ENCODE data around the gene TSPO2. TPM values are rescaled to one million over a fixed set of nuclear protein-coding genes. Genes with fewer than 3 reads are reported as not detected.

TSPO2 gene
- total and polyA plus RNA-seq, 2 of the 13 experiments (the other 11 are each of a cell fraction or from before 2014, with no cell fraction given): 0.55 TPM; not detected in 1

- TF ChIP-seq ZNF788 (CRISPR knock-in tag; IDR thresholded peaks at IDR 0.05; ENCODE audit: borderline replicate concordance): peak; percentile 54; the same call in 1 of the 2 replicates
- TF ChIP-seq, protein P1, sequence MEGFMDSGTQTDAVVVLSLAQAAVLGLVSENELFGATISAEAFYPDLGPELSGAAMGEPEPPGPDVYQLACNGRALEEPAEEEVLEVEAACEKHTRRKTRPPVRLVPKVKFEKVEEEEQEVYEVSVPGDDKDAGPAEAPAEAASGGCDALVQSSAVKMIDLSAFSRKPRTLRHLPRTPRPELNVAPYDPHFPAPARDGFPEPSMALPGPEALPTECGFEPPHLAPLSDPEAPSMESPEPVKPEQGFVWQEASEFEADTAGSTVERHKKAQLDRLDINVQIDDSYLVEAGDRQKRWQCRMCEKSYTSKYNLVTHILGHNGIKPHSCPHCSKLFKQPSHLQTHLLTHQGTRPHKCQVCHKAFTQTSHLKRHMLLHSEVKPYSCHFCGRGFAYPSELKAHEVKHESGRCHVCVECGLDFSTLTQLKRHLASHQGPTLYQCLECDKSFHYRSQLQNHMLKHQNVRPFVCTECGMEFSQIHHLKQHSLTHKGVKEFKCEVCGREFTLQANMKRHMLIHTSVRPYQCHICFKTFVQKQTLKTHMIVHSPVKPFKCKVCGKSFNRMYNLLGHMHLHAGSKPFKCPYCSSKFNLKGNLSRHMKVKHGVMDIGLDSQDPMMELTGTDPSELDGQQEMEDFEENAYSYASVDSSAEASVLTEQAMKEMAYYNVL (CRISPR knock-in tag; IDR thresholded peaks at IDR 0.05; ENCODE audit: borderline replicate concordance): 0 out of 2 replicates have a peak, but pooled peaks have one; percentile 37
- no peak for TF ChIP-seq NBN (conservative IDR thresholded peaks at IDR 0.05)
- TF ChIP-seq, protein P2, sequence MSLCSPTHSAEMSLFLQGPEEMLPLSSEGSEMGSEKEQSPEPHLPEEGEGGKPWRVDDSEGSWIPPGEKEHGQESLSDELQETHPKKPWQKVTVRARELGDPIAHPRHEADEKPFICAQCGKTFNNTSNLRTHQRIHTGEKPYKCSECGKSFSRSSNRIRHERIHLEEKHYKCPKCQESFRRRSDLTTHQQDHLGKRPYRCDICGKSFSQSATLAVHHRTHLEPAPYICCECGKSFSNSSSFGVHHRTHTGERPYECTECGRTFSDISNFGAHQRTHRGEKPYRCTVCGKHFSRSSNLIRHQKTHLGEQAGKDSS (CRISPR knock-in tag; IDR thresholded peaks at IDR 0.05; ENCODE audit: borderline replicate concordance, low read depth): 0 out of 2 replicates have a peak, but pooled peaks have one; percentile 50
- TF ChIP-seq MAZ (IDR thresholded peaks at IDR 0.05; ENCODE audit: borderline replicate concordance, low read depth, low read length): no peak
- peak; percentile 51 for TF ChIP-seq MAZ (CRISPR knock-in tag; IDR thresholded peaks at IDR 0.05; ENCODE audit: low read depth)
- no peak for TF ChIP-seq ZNF775 (CRISPR knock-in tag; IDR thresholded peaks at IDR 0.05; ENCODE audit: borderline replicate concordance)
Observed at GRCh38 chr6:41039060-41039998, 2.9 kb upstream of the TSPO2 start, which contains the start of gene UNC5CL (continued).

Data from HepG2 (cell line).